Measurements from ENCODE around the gene TRAPPC12.
A peak's percentile ranks its signal among the peaks of the same experiment; 100 is the strongest.

The TRAPPC12 gene

DNA sequence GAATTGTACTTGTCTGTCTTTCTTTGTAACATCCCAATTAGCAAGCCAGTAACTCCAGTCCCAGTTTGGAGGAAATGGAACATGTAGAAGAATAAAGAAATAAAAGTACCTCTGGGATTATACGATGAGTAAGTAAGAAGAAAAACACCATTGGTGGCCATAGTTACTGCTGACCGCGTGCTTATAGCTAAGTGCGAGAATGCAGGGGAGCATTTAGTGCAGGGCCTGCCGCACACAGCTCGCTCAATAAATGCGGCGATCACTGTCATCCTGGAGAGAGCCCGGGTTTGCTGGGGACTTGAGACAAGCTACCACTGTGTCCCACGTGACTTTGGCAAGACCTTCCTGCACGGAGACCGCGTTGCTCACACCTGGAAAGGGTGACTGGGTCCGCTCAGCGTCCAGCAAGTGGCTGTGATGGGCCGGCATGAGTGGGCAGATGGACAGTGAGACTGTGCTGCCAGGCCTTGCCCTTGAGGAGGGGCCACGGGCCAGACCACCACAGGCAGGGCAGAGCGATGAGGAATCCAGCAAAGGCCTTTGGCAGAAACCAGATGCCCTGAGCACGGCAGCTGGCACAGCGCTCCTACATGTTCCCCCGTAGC lies 85.0 kb downstream of the TRAPPC12 start:
- peaks cover 14% of the 10 kb centered on the region for H3K4me1 ChIP-seq (ENCODE audit: insufficient read depth, poor library complexity, severe bottlenecking)
- ATAC-seq (ENCODE audit: low read depth): no peak
- no peak for TF ChIP-seq CTCF (IDR thresholded peaks at IDR 0.05; ENCODE audit: poor library complexity, severe bottlenecking)

GRCh38 chr2:3465328-3465727 lies 85.8 kb downstream of the TRAPPC12 start:
- Histone ChIP-seq H3K36me3 (ENCODE audit: low read depth) (peaks cover 21% of the 10 kb centered on the region; the same call in 1 of the 2 replicates), H3K27ac (ENCODE audit: poor library complexity, severe bottlenecking) (peak overlapping the region; percentile 70), H3K4me1 (ENCODE audit: insufficient read depth, poor library complexity, severe bottlenecking) (peaks cover 22% of the 10 kb centered on the region), H3K9me3 (ENCODE audit: severe bottlenecking) (no peaks in the 10 kb centered on the region), H3K4me3 (ENCODE audit: severe bottlenecking) (no peak overlapping the region), H3K27me3 (ENCODE audit: insufficient read depth, poor library complexity, severe bottlenecking) (no peaks in the 10 kb centered on the region)
- ATAC-seq (ENCODE audit: low read depth) (no peak), DNase-seq (ENCODE audit: low spot score) (peak; percentile 44)
- TF ChIP-seq CTCF (IDR thresholded peaks at IDR 0.05; ENCODE audit: poor library complexity, severe bottlenecking): no peak

More for the DNA sequence above, 85.0 kb downstream of the TRAPPC12 start:
- H3K4me3 ChIP-seq (ENCODE audit: severe bottlenecking): no peak overlapping the region
- no peak overlapping the region for H3K27ac ChIP-seq (ENCODE audit: poor library complexity, severe bottlenecking)
- no peaks in the 10 kb centered on the region for H3K27me3 ChIP-seq (ENCODE audit: insufficient read depth, poor library complexity, severe bottlenecking)
- H3K9me3 ChIP-seq (ENCODE audit: severe bottlenecking): no peaks in the 10 kb centered on the region
- peak; percentile 51 for DNase-seq (ENCODE audit: low spot score)
- H3K36me3 ChIP-seq (ENCODE audit: low read depth): peaks cover 21% of the 10 kb centered on the region; the same call in 1 of the 2 replicates

DNA sequence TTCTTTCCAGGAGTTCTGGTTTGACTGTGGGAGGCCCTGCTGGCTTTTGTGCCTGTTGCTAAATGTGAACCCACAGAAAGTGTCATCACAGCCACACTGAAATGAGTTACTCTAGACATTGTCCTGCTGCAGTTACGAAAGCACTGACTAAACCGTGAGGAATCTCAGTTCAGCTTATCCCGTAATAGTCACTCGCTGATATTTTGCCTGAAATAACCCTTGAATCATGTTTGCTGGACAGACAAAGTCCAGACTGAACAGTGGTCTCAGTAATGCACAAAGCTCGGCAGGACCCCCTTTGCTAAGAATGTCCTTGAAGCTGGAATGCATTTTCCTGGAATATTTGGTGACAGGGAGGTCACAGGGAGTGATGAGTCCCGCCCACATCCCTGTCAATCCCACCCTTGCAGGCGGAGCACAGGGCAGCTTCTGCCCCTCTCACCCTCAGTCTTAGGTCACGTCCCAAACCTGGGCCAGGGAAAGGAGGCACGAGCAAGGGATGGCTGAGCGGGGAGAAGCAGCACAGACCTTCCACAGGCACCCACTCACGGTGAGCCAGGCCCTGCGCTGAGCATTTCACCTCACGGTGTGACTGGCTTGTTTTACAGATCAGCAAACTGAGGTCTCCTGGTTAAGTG lies 86.5 kb downstream of the TRAPPC12 start:
- TF ChIP-seq CTCF (IDR thresholded peaks at IDR 0.05; ENCODE audit: poor library complexity, severe bottlenecking): no peak
- Histone ChIP-seq H3K27ac (ENCODE audit: poor library complexity, severe bottlenecking) (peak overlapping the region; percentile 70), H3K9me3 (ENCODE audit: severe bottlenecking) (no peaks in the 10 kb centered on the region), H3K36me3 (ENCODE audit: low read depth) (peaks cover 21% of the 10 kb centered on the region), H3K4me3 (ENCODE audit: severe bottlenecking) (no peak overlapping the region), H3K4me1 (ENCODE audit: insufficient read depth, poor library complexity, severe bottlenecking) (peaks cover 28% of the 10 kb centered on the region), H3K27me3 (ENCODE audit: insufficient read depth, poor library complexity, severe bottlenecking) (no peaks in the 10 kb centered on the region)
- DNase-seq (ENCODE audit: low spot score): peak; percentile 34
- ATAC-seq (ENCODE audit: low read depth): peak; percentile 79

- DNase-seq (ENCODE audit: low spot score) (peak; percentile 23), ATAC-seq (ENCODE audit: low read depth) (no peak)
- Histone ChIP-seq H3K36me3 (ENCODE audit: low read depth) (peaks cover 21% of the 10 kb centered on the region), H3K27ac (ENCODE audit: poor library complexity, severe bottlenecking) (peak overlapping the region; percentile 70), H3K4me1 (ENCODE audit: insufficient read depth, poor library complexity, severe bottlenecking) (peaks cover 31% of the 10 kb centered on the region), H3K27me3 (ENCODE audit: insufficient read depth, poor library complexity, severe bottlenecking) (no peaks in the 10 kb centered on the region), H3K9me3 (ENCODE audit: severe bottlenecking) (no peaks in the 10 kb centered on the region), H3K4me3 (ENCODE audit: severe bottlenecking) (no peak overlapping the region)
- no peak for TF ChIP-seq CTCF (IDR thresholded peaks at IDR 0.05; ENCODE audit: poor library complexity, severe bottlenecking)
These were observed 87.0 kb downstream of the TRAPPC12 start for GRCh38 chr2:3466482-3466863.

- ATAC-seq (ENCODE audit: low read depth) (no peak), DNase-seq (ENCODE audit: low spot score) (peak; percentile 25)
- H3K36me3 ChIP-seq (ENCODE audit: low read depth): peaks cover 21% of the 10 kb centered on the region
- H3K4me3 ChIP-seq (ENCODE audit: severe bottlenecking): no peak overlapping the region
- peaks cover 31% of the 10 kb centered on the region for H3K4me1 ChIP-seq (ENCODE audit: insufficient read depth, poor library complexity, severe bottlenecking)
- H3K27me3 ChIP-seq (ENCODE audit: insufficient read depth, poor library complexity, severe bottlenecking): no peaks in the 10 kb centered on the region
- no peak for TF ChIP-seq CTCF (IDR thresholded peaks at IDR 0.05; ENCODE audit: poor library complexity, severe bottlenecking)
- H3K9me3 ChIP-seq (ENCODE audit: severe bottlenecking): no peaks in the 10 kb centered on the region
- H3K27ac ChIP-seq (ENCODE audit: poor library complexity, severe bottlenecking): peak overlapping the region; percentile 70
These were observed 87.5 kb downstream of the TRAPPC12 start for GRCh38 chr2:3466966-3467365.
